Myocyte (in vitro differentiated cells): ENCODE results near the gene GPRC5C. TPM values are rescaled to one million over a fixed set of nuclear protein-coding genes. Genes with fewer than 3 reads are reported as not detected.

Experiments
- DNase-seq: peaks from one replicate; pipeline ENCODE4 v3.0.0-alpha.2; 2012; ENCODE audit warnings: low read depth
- polyA plus RNA-seq: library from polyadenylated mRNA; unstranded; fragments of >200 nt; gene quantifications from one replicate; pipeline ENCODE4 v1.2.1, GENCODE V29; 2012; ENCODE audit warnings: missing spikeins
- total RNA-seq: library from RNA; depleted of rRNA; stranded (reverse); fragments of >200 nt; gene quantifications from 2 replicates; pipeline ENCODE4 v1.2.3, GENCODE V29; 2014

The GPRC5C gene, protein sequence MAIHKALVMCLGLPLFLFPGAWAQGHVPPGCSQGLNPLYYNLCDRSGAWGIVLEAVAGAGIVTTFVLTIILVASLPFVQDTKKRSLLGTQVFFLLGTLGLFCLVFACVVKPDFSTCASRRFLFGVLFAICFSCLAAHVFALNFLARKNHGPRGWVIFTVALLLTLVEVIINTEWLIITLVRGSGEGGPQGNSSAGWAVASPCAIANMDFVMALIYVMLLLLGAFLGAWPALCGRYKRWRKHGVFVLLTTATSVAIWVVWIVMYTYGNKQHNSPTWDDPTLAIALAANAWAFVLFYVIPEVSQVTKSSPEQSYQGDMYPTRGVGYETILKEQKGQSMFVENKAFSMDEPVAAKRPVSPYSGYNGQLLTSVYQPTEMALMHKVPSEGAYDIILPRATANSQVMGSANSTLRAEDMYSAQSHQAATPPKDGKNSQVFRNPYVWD
- total RNA-seq, result 0.52 TPM in 1 of 2 replicates, not detected in the other
- 3.3 TPM for polyA plus RNA-seq

DNA sequence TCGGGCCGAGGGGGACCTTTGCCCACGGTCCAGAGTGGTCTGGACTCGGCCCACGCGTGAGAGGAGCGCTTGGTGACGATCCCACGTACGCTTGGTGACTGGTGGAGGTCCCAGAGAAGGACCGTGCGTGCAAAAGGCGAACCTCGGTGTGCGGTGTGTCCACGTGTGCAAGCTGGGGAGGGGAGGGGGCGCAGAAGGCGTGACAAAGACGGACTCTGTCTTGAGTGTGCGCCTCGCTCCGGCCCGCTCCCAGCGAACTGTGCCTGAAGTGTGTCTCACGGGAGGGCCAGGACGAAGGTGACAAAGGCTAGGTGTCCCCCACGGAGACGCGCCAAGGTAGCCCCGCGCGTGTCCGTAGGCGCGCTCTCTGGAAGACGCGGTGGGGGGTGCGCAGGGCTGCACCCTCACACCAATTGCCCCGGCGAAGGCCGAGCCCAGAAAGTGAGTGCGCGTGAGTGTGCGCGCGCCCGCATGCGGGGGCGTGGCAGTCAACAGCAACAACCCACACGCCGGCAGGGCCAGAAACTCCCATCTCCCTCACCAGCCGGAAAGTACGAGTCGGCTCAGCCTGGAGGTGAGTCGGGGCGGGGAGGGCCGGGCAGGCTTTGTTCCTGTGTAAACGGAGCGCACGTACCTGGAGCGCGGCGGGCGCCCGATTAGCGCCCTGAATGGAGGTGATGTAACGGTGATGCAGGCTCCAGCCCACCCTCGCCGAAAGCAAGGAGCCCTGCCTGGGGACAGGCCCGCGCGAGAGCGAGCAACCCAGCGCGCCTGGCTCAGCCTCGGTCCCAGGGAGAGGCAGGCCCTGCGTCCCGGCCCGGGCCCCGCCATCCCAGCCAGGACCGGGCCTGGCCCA, at the start of gene GPRC5C:
GPRC5C (plus strand) TSS at position 521 of the 856 bp plus-strand sequence. CDS start 7,689 bp downstream, outside the sequence.
- no peak for DNase-seq

GRCh38 chr17:74383141-74383540, 48.7 kb upstream of the GPRC5C start:
- DNase-seq, result no peak

DNA sequence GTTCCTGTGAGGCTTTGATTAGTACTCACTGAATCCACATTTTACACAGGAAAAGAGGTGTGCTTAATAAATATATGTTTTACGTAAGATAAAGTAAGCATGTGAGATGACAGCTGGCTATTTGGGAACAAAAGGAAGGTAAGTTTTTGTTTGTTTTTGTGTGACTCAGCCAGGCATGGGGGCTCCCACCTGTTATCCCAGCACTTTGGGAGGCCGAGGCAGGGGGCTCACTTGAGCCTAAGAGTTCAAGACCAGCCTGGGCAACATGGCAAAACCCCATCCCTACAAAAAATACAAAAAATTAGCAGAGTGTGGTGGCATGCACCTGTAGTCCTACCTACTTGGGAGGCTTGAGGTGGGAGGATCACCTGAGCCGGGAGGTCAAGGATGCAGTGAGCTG, 46.7 kb upstream of the GPRC5C start:
- no peak for DNase-seq

DNA sequence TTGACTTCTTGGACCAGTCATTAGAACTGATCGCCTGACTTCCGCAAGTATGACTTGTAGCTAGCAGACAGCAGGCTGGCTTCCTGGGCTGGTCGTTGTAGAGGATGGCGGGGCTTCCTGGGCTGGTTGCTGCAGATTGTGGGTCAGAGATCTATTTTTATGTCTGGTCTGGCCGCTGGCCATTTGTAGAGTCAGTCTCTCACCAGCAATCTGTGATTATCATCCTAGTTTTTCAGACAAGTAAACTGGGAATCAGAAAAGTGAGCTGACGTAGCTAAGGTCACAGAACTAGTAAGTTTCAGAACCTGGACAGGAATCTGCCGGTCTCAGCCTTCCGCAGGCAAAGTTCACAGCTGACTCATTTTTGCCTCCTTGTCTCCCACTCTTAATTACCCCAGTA, 45.5 kb upstream of the GPRC5C start:
- DNase-seq, result peak; percentile 9

DNA sequence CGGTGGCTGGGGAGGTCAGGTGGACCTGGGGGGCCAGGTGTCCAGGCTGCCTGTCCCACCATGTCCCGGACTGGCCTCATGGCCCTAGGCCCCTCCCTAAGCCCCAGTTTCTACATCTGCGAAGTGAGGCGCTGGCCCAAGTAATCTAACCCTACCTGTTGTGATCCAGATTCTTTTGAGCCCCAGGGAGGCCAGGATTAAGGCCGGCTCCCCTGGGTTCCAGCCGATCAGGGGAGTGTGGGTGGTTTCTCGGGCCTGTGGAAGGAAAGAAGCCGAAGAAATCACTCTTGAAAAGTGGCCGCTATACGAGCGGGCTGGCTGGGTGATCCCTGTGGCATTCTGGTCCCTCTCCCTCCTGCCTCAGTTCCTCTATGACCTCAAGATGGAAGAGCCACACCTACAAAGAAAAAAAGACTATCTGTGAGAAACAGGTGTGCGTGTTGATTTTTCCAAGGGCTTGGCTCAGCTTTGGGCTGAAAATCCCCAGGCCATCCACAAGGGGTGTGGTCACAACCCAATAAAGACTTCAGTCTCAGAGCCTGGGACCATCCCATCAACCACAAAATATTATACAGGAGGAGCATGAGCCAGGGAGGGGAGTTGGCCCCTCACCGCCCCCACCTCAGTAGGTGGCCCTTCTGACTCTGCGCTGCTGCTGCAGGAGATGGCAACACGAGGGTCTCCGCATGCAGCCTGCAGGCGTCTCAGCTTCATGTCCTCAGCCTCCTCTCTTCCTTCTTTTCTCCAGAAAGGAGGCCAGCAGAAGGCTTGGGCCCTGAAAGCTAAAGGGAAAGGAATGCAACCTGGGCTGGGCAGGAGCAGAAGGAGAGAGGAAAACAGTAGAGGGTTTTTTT, 44.3 kb upstream of the GPRC5C start:
- DNase-seq, result no peak

- DNase-seq, result no peak
Observed at GRCh38 chr17:74389084-74389753, 42.7 kb upstream of the GPRC5C start.

GRCh38 chr17:74389937-74390679, 41.8 kb upstream of the GPRC5C start:
- no peak for DNase-seq

- no peak for DNase-seq
Observed at GRCh38 chr17:74390680-74391653, 40.9 kb upstream of the GPRC5C start.

GRCh38 chr17:74391771-74392170, 40.1 kb upstream of the GPRC5C start:
- no peak for DNase-seq

GRCh38 chr17:74392848-74393247, 39.0 kb upstream of the GPRC5C start:
- DNase-seq, result no peak

DNA sequence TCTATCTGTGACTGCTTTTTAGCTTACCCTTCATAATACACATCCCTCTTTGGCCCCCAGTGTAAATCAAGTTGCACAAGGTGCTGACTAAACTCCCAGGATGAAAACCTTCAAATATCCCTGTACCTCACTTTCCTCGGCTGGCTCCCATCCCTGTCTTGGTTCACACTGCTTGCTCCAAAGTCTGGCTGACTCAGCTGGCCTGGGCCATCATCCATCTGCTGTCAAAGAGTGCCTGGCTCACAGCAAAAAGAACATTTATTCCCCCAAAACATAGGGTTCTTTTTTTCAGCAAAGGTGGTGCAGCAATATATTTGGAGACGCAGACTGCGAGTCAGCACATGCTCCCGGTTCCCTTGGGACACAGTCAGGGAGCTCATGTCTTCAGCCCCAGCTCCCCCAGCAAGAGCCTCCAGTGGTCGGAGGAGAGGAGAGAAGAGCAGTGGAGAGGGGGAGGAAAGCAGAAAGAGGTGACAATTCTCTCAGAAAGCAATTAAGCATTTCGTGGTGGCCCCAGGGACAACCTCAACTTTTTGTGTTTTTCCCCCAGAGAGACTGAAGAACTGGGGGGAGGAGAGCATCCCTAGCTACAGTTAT, 38.4 kb upstream of the GPRC5C start:
- no peak for DNase-seq

GRCh38 chr17:74394275-74394950, 37.5 kb upstream of the GPRC5C start:
- no peak for DNase-seq

DNA sequence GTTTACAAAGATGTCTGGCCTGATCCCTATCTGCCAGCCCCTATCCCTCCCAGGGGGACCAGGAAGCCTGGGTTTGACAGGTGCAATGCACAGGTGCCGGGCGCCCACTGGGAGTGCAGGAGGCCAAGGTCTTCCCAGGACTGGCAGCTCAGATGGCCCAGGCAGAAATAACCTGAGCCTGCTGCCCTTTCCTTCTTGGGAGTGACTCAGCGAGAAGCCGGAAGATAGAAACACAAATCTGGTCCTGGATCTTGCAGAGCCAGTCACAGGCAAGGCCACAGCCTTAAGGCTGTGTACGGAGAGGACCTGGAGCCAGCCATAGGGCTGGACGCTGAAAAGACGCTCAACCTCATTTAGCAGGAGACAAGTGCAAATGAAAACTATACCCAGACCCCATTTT, 36.9 kb upstream of the GPRC5C start:
- DNase-seq, result no peak

- no peak for DNase-seq
Observed at GRCh38 chr17:74396567-74396966, 35.3 kb upstream of the GPRC5C start.

DNA sequence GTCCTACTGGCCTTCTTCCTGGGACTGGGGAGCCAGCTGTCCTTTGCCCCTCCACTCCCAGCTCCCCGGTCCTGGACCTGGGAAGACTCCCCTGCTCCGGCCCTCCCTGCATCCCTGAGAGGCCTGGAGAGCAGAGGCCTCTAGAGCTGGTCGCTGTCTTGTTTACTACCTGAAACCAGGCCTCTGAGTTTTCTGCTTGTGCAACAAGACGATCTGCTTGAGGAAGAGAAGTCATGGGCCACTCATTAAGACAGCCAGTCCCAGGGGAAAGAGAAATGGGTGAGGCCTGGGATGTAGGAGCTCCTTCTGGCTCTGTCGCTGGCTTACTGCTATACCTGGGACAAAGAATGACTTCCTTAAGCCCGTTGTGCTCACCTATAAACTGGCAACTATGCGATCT, 29.8 kb upstream of the GPRC5C start:
- no peak for DNase-seq

GRCh38 chr17:74403512-74404137, 28.3 kb upstream of the GPRC5C start:
- DNase-seq, result no peak

DNA sequence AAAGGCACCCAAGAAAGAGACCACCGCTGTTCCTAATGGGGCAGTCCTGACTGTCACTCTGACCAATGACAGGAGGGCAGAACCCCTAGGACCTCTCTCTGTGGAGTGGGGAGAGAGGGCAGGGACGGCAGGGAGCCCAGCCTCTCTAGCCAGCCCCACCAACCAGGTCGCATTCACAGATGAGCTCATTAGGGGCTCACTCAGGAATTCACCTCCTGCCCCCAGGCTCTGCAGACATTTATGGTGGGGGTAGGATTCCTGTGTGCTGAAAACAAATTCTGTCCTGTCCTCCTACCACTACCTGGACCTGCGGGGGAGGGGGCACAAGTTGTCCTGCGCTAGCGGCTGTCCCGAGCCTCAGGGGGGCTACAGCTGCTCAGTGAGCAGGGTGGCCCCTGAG, 27.7 kb upstream of the GPRC5C start:
- no peak for DNase-seq
